B cell (primary cell): ENCODE results near the gene ARHGEF9. TPM values are rescaled to one million over a fixed set of nuclear protein-coding genes. Genes with fewer than 3 reads are reported as not detected.

Experiments
- ATAC-seq: fragments of 200-7000 bp; cut with Tn5 transposase; one replicate; pipeline ENCODE4 v1.10.0; 2021; ENCODE audit warnings: low read depth, mild to moderate bottlenecking, moderate number of reproducible peaks, moderate library complexity
- CTCF ChIA-PET: fragments of 350-600 bp; sonication (Branson Sonifier 250); formaldehyde crosslinking; loops from one replicate; lab custom pipeline; 2021; ENCODE audit warnings: antibody characterized with exemption, inconsistent platforms; lab: Charles Lee
- POLR2A ChIA-PET: fragments of 350-600 bp; sonication (Branson Sonifier 250); formaldehyde crosslinking; loops from one replicate; lab custom pipeline; 2021; ENCODE audit warnings: antibody characterized with exemption; lab: Charles Lee
- DNase-seq: peaks from one replicate; pipeline ENCODE4 v3.0.0; 2013
- H2AFZ ChIP-seq: 2 replicates; pipeline ENCODE4 v1.6.1; 2012; ENCODE audit warnings: mild to moderate bottlenecking, low read depth, low read length; ENCODE audit not compliant: insufficient read depth, poor library complexity, severe bottlenecking
- H3K27ac ChIP-seq, 2 donors: 1 replicate in 1 of 2; 2 replicates in 1 of 2; pipeline ENCODE4 v1.5.1; 2012 to 2013; ENCODE audit warnings: low read length in 2 of 2, mild to moderate bottlenecking in 2 of 2, moderate library complexity in 1 of 2
- H3K27me3 ChIP-seq, 4 experiments: fragments of 200-600 bp in 1 of 4; sonication (generic) in 1 of 4; replicated peaks in 1 of 4; 1 replicate in 2 of 4; 2 replicates in 2 of 4; pipeline versions ENCODE4 v1.6.1 to v1.7.0; 2013 to 2016; ENCODE audit warnings: low read length in 3 of 4, mild to moderate bottlenecking in 2 of 4, mixed read lengths in 1 of 4, moderate library complexity in 1 of 4; ENCODE audit not compliant: insufficient read depth in 4 of 4, control insufficient read depth in 3 of 4; ENCODE audit errors: control extremely low read depth in 1 of 4
- H3K36me3 ChIP-seq, 2 experiments: replicated peaks in 1 of 2; 1 replicate in 1 of 2; 2 replicates in 1 of 2; pipeline versions ENCODE4 v1.6.1 to v1.7.1; 2013; ENCODE audit warnings: low read length in 1 of 2; ENCODE audit not compliant: insufficient read depth in 2 of 2, control insufficient read depth in 1 of 2; ENCODE audit errors: control extremely low read depth in 1 of 2, extremely low read depth in 1 of 2
- H3K4me1 ChIP-seq, 2 donors: fragments of 200-600 bp in 1 of 2; sonication (generic) in 1 of 2; 1 replicate in 1 of 2; 2 replicates in 1 of 2; pipeline versions ENCODE4 v1.5.1 to v1.6.1; 2013 to 2017; ENCODE audit warnings: low read length in 2 of 2; ENCODE audit not compliant: control insufficient read depth in 2 of 2, insufficient read depth in 2 of 2
- H3K4me2 ChIP-seq: replicated peaks from 2 replicates; pipeline ENCODE3; 2012; ENCODE audit warnings: mild to moderate bottlenecking, low read depth, low read length; ENCODE audit not compliant: poor library complexity, severe bottlenecking
- H3K4me3 ChIP-seq, 5 experiments: fragments of 200-600 bp in 1 of 5; sonication (generic) in 1 of 5; 1 replicate in 3 of 5; 2 replicates in 2 of 5; pipeline versions ENCODE4 v1.5.1 to v1.7.0; 2011 to 2016; ENCODE audit warnings: low read length in 4 of 5, mild to moderate bottlenecking in 4 of 5, low read depth in 2 of 5, control low read depth in 1 of 5, moderate library complexity in 1 of 5; ENCODE audit not compliant: insufficient read depth in 1 of 5; ENCODE audit errors: control extremely low read depth in 1 of 5, extremely low read depth in 1 of 5
- H3K79me2 ChIP-seq: fragments of 200-600 bp; sonication (generic); one replicate; pipeline ENCODE4 v1.6.0; 2016; ENCODE audit warnings: low read length; ENCODE audit not compliant: control insufficient read depth, insufficient read depth
- H3K9ac ChIP-seq: fragments of 200-600 bp; sonication (generic); 2 replicates; pipeline ENCODE4 v1.6.1; 2017; ENCODE audit warnings: mild to moderate bottlenecking, low read length, moderate library complexity
- H3K9me3 ChIP-seq, 3 donors: one replicate each; pipeline versions ENCODE4 v1.6.1 to v1.7.1; 2013; ENCODE audit warnings: low read length in 2 of 3; ENCODE audit not compliant: control insufficient read depth in 2 of 3, insufficient read depth in 1 of 3; ENCODE audit errors: control extremely low read depth in 1 of 3
- H4K20me1 ChIP-seq: 2 replicates; pipeline ENCODE4 v1.6.0; 2012; ENCODE audit warnings: mild to moderate bottlenecking, low read length; ENCODE audit not compliant: insufficient read depth, control insufficient read depth, poor library complexity, severe bottlenecking
- H3K27ac Mint-ChIP-seq: one replicate; pipeline ENCODE4 v1.8.0; 2021; ENCODE audit warnings: mixed read lengths
- H3K27me3 Mint-ChIP-seq: one replicate; pipeline ENCODE4 v1.8.0; 2021; ENCODE audit warnings: mixed read lengths
- H3K4me1 Mint-ChIP-seq: one replicate; pipeline ENCODE4 v1.8.0; 2021; ENCODE audit warnings: mixed read lengths
- H3K4me3 Mint-ChIP-seq: one replicate; pipeline ENCODE4 v1.8.0; 2021; ENCODE audit warnings: mixed read lengths
- H3K9me3 Mint-ChIP-seq: one replicate; pipeline ENCODE4 v1.8.0; 2022; ENCODE audit warnings: mixed read lengths; ENCODE audit not compliant: insufficient read depth
- CTCF ChIP-seq: fragments of 200-600 bp; IDR thresholded peaks from one replicate; pipeline ENCODE4 v1.8.0; 2022; ENCODE audit warnings: antibody characterized with exemption, mild to moderate bottlenecking
- EZH2 ChIP-seq: IDR thresholded peaks from 2 replicates; pipeline ENCODE4 v1.6.1; 2012; ENCODE audit warnings: borderline replicate concordance, low read depth, mild to moderate bottlenecking, moderate library complexity, low read length; ENCODE audit not compliant: insufficient read depth, poor library complexity, severe bottlenecking
- WGBS: methylation state at CpG from one replicate; pipeline ENCODE4 v1.1.5; 2013; ENCODE audit warnings: missing lambda C conversion rate; ENCODE audit not compliant: insufficient coverage; 5-methylcytosine and 5-hydroxymethylcytosine counted together
- intact Hi-C: fragments of 100-400 bp; cut with micrococcal nuclease; formaldehyde crosslinking; loops from one replicate; pipeline ENCODE4 v1.10.0; 2022
- polyA plus RNA-seq: library from polyadenylated mRNA; depleted of rRNA; stranded (reverse); fragments of >200 nt; gene quantifications from 2 replicates; pipeline ENCODE4 v1.2.3, GENCODE V29; 2012
- total RNA-seq, 2 donors: library from RNA; stranded (reverse); fragments of 120-200 nt in 1 of 2; gene quantifications; 1 replicate in 1 of 2; 2 replicates in 1 of 2; pipeline versions ENCODE4 v1.2.3 to v1.2.4, GENCODE V29; 2013 to 2022

The ARHGEF9 gene
- total and polyA plus RNA-seq, 2 donors (not counting 1 experiment from before 2014, with no cell fraction given), result 10.1 to 29.3 TPM

GRCh38 chrX:63664741-63665140 lies 120.3 kb downstream of the ARHGEF9 start:
- no peak overlapping the region for H3K4me3 Mint-ChIP-seq

GRCh38 chrX:63664083-63664482 lies 120.9 kb downstream of the ARHGEF9 start:
- peaks cover 0 to 16% of the 10 kb centered on the region in 2 experiments for H3K36me3 ChIP-seq
- Mint-ChIP-seq H3K4me1 (no peaks in the 10 kb centered on the region), H3K4me3 (no peak overlapping the region), H3K27ac (no peak overlapping the region), H3K9me3 (no peaks in the 10 kb centered on the region), H3K27me3 (no peaks in the 10 kb centered on the region)
- no peak overlapping the region for H3K27ac ChIP-seq
- no peaks in the 10 kb centered on the region for H3K4me1 ChIP-seq
- H3K79me2 ChIP-seq, result no peaks in the 10 kb centered on the region
- no peaks in the 10 kb centered on the region for H4K20me1 ChIP-seq
- H3K27me3 ChIP-seq, result no peaks in the 10 kb centered on the region
- TF ChIP-seq CTCF (no peak), EZH2 (no peak)
- WGBS, result 83% methylated on average over 1 of the region's 1 CpG
- no peak overlapping the region for H3K4me3 ChIP-seq
- POLR2A ChIA-PET, result no interaction called here
- no peak for DNase-seq
- intact Hi-C loops, result no loop called here
- CTCF ChIA-PET, result no interaction called here
- no peak overlapping the region for H3K4me2 ChIP-seq
- no peak overlapping the region for H2AFZ ChIP-seq
- H3K9ac ChIP-seq, result no peak overlapping the region
- no peaks in the 10 kb centered on the region for H3K9me3 ChIP-seq
- no peak for ATAC-seq

More at GRCh38 chrX:63664741-63665140, 120.3 kb downstream of the ARHGEF9 start:
- H3K27ac Mint-ChIP-seq, result no peak overlapping the region
- intact Hi-C loops, result no loop called here
- no peak for DNase-seq
- TF ChIP-seq CTCF (no peak), EZH2 (no peak)
- no peaks in the 10 kb centered on the region for H3K4me1 ChIP-seq
- no peak overlapping the region for H3K4me2 ChIP-seq
- H3K9ac ChIP-seq, result no peak overlapping the region
- CTCF ChIA-PET, result interaction anchor here (0.6 kb wide), 1 partner anchor 9 kb away, joined by 6 read pairs; no protein-coding TSS in a partner anchor
- H3K9me3 ChIP-seq, result no peaks in the 10 kb centered on the region
- peaks cover 0 to 21% of the 10 kb centered on the region in 2 experiments for H3K36me3 ChIP-seq
- no peak overlapping the region for H3K27ac ChIP-seq
- POLR2A ChIA-PET, result no interaction called here
- H3K4me1 Mint-ChIP-seq, result no peaks in the 10 kb centered on the region
- no peaks in the 10 kb centered on the region for H3K27me3 ChIP-seq
- no peaks in the 10 kb centered on the region for H4K20me1 ChIP-seq
- H2AFZ ChIP-seq, result no peak overlapping the region
- no peaks in the 10 kb centered on the region for H3K79me2 ChIP-seq
- H3K4me3 ChIP-seq, result no peak overlapping the region
- peaks cover 2% of the 10 kb centered on the region for H3K9me3 Mint-ChIP-seq
- no peaks in the 10 kb centered on the region for H3K27me3 Mint-ChIP-seq
- no peak for ATAC-seq
